GM18520 (cell line): Measurements from ENCODE around the gene NUTM2F.
A peak's percentile ranks its signal among the peaks of the same experiment; 100 is the strongest.
"Not testable (repeated sequence)": the region's sequence is repeated elsewhere in the genome, so short reads cannot be mapped to it uniquely, and the experiment has no call there.

Source experiments
- ATAC-seq: cut with Tn5 transposase; IDR thresholded peaks from one replicate; pipeline ENCODE4 v1.9.1; 2021; ENCODE audit not compliant: unreplicated experiment

NUTM2F gene

GRCh38 chr9:94328544-94328943 is at the start of gene NUTM2F:
TSS of gene NUTM2F (minus strand) at chr9:94328644. CDS start at chr9:94328623, 21 bp downstream.
- not testable (repeated sequence) for ATAC-seq

DNA sequence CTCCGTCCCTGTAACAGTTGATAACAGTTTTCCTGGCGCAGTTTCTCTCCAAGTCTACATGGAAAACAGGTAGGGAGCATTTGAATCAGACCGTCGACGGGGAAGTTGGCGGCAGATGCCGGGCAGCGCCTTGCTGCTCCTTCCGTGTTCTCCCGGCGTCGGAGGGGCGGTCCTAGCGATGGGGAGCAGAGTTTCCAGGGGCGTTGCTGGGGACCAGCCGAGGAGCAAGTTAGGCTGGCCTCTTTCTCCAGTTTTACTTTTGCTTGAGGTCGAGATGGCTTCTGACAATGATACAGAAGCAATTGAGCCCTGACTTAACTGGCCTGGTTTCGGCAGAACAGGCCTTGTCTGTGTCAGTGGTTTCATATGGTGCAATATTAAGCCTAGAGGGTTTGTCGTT is 46.8 kb upstream of the NUTM2F start:
- ATAC-seq, result peak; percentile 27

- ATAC-seq, result peak; percentile 88
Measured at GRCh38 chr9:94374176-94375056, 46.0 kb upstream of the NUTM2F start.

- not testable (repeated sequence) for ATAC-seq
Measured at GRCh38 chr9:94373779-94374175, 45.3 kb upstream of the NUTM2F start.

DNA sequence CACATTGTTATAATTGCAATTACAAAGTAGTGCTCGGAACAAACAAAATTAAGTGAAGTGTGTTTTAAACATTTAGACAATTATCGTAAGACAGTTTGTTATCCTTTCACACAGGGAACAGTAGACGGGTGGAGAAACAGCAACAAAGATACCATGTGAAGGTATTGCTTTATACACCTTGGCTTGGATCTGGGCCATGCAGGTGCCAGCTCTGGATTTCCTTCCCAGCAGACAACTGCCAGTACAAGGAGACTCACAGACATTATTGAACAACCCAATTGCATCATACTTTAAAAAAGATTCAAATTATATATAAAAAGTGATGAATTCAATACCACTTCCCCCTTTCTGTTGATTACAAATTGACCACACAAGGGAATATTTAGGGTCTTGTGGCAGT is 41.8 kb upstream of the NUTM2F start:
- not testable (repeated sequence) for ATAC-seq

DNA sequence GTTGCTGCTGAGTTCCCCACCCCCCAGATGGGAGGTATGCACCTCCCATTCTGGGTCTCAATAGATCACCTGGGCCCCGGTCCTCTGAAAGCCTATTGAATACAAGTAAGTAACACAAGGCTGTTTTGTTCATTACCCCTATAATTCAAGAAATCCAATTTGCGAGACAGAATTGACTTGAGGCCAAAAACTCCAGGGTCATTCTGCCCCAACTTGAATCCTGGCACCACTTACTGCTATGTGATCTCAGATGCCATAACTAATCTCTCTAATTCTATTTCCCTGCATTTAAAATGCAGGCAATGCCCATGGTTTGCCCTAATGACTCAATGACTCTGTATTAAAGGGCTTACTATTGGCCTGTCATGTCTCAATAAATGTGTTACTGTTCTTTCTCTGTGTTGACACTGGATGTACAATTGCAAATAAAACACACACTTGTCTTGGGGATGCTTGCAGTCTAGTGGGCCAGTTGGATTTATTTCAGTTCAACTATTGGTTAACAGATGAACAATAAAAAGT is 35.7 kb upstream of the NUTM2F start:
- ATAC-seq, result not testable (repeated sequence)

GRCh38 chr9:94357158-94357557 is 28.7 kb upstream of the NUTM2F start:
- ATAC-seq, result not testable (repeated sequence)

DNA sequence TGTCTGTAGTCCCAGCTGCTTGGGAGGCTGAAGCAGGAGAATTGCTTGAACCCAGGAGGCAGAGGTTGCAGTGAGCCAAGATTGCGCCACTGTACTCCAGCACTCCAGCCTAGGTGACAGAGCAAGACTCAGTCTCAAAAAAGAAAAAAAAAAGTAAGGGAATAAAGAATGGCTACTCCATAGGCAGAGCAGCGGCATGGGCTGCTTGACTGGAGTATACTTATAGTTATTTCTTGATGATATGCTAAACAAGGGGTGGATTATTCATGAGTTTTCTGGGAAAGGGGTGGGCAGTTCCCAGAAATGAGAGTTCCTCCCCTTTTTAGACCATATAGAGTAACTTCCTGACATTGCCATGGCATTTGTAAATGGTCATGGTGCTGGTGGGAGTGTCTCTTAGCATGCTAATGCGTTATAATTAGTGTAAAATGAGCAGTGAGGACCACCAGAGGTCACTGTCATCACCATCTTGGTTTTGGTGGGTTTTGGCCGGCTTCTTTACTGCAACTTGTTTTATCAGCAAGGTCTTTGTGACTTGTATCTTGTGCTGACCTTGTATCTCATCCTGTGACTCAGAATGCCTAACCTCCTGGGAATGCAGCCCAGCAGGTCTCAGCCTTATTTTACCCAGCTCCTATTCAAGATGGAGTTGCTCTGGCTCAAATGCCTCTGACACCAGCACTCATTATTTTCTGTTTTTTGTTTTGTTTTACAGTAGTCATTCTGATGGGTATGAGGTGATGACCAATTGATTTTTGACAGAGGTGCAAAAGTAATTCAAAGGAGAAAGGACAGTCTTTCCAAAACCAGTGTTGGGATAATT is 23.7 kb upstream of the NUTM2F start:
- not testable (repeated sequence) for ATAC-seq

DNA sequence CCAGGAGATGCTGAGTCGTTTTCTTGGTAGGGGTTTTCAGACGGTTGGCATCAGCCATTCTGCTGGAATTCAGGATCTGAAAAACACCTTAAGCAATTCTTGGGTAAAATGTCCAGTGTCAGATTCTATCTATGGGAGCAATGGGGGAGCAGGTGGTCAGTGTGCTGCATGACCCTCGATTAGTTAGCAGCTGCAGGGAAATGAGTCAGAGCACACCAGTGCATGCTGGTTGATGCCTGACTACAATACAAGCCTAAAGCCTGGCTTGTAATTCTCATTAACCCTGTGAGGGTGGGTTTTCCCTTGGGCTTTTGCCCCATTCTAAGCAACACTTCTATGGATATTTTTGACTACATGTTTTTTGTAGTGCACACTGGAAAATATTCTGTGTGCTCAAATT is 20.3 kb upstream of the NUTM2F start:
- not testable (repeated sequence) for ATAC-seq

- not testable (repeated sequence) for ATAC-seq
Measured at GRCh38 chr9:94347451-94347850, 19.0 kb upstream of the NUTM2F start.

GRCh38 chr9:94341703-94342102 is 13.3 kb upstream of the NUTM2F start:
- not testable (repeated sequence) for ATAC-seq

GRCh38 chr9:94340750-94341149 is 12.3 kb upstream of the NUTM2F start:
- ATAC-seq, result not testable (repeated sequence)

GRCh38 chr9:94339657-94340056 is 11.2 kb upstream of the NUTM2F start:
- not testable (repeated sequence) for ATAC-seq

GRCh38 chr9:94338723-94339122 is 10.3 kb upstream of the NUTM2F start:
- ATAC-seq, result not testable (repeated sequence)

- ATAC-seq, result not testable (repeated sequence)
Measured at GRCh38 chr9:94336445-94336844, 8.0 kb upstream of the NUTM2F start.

DNA sequence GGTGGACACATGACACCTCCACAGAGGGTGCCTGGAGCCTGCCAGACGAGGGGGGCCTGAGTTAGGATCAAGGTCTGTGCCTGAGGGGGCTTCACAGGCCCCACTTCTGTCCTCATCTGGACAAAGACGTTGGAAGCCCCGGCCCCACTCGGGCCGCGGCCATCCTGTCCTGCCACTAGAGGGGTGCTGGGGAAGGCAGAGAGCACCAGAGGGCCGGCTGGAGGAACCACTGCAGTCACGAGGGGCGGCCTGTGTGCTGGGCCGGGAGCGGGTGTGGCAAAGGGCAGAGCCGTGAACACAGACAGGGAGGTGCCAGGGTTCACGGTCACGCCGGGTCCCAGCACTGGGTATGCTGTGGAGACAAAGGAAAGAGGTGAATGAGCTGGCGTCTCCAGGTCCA is 2.9 kb downstream of the NUTM2F start:
- not testable (repeated sequence) for ATAC-seq

- not testable (repeated sequence) for ATAC-seq
Measured at GRCh38 chr9:94323153-94323798, 5.2 kb downstream of the NUTM2F start.

DNA sequence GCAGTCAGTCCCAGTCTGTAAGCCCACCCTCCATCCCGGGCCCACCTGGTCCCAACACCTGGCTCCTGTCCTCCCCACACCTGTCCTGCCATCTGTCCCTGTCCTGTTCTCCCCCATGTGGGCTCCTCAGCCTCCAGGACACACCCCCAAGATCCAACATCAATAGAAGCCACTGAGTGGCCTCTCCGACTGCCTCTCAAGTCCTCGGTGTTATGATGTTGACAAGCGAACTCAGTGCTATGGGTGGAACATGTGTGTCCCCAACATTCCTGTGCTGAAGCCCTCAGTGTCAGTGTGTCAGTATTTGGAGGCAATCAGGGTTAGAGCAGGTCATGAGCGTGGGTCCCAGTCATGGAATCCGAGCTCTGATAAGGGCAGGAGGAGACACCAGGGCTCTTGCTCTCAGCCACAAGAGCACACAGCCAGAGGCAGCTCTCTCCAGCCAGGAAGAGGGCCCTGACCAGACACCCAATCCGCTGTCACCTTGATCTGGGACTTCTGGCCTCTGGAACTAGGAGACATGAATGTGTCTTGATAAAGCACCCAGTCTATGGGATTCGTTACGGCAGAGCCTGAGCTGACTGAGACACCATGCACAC is 6.0 kb downstream of the NUTM2F start:
- not testable (repeated sequence) for ATAC-seq

DNA sequence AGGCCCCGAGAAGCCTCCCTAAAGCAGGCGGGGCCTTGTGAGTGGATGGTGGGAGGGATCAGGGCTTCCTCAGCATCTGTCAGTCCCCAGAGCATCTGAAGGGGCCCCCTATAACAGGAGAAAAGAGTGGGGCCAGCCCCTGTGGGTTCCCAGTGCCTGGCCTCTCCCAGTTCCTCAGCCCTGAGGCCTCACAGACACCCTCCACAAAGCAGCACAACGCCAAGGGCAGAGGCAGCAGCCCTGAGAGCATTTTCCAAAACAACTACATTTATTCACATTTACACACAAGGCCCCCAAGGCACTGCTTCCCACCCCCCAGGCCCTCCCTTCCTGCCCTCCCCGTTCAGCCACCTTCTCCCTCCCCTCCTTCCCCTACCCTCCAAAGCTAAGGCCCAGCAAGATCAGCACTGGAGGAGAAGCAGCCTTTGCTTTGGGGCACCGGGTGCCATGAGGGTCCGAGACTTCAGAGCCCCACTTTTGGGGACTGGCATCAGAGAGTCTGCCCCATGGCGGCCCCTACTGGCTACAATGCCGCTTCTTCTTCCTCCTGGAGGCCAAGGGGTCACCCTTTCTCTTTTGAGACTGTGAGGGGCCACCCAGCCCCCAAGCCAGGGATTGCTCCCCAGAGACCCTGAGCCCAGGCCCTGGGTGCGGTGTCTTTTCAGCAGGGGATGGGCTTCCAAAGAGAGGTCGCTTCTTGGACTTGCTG is 10.3 kb downstream of the NUTM2F start:
- not testable (repeated sequence) for ATAC-seq

DNA sequence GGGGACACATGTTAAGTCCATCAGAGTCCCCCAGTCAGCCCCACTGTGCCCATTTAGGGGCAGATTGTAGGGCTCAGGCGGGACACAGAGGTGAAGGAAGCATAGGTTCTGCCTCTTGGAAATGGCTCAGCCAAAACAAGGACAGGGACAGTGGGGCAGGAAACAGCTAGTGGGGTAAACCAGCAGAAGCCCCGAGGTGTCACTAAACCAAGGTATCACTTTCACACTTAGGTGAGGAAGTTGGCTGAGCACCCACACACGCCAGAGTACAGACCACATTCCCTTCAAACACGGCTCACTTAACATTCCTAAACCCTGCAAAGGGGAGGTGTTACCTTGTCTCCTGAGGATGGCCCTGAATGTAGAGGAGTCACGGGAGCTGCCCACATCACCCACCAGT is 12.2 kb downstream of the NUTM2F start:
- not testable (repeated sequence) for ATAC-seq
